H1 (cell line): ENCODE measurements around the gene TXN2. TPM values are rescaled to one million over a fixed set of nuclear protein-coding genes. Genes with fewer than 3 reads are reported as not detected.

Experiments
- KDM4A ChIP-seq: IDR thresholded peaks from one replicate; pipeline ENCODE4 v1.7.1; 2012; ENCODE audit warnings: low read depth, mild to moderate bottlenecking, moderate library complexity, low read length, inconsistent platforms; ENCODE audit not compliant: severe bottlenecking
- polyA plus RNA-seq, 7 experiments: library from polyadenylated mRNA; depleted of rRNA in 3 of 7; stranded (reverse) in 5 of 7; unstranded in 2 of 7; fragments of >200 nt in 5 of 7; fragments of 200-250 nt in 2 of 7; gene quantifications; 1 replicate in 5 of 7; 2 replicates in 1 of 7; 4 replicates in 1 of 7; pipeline versions ENCODE4 v1.2.1 to v1.2.3, GENCODE V29; 2011 to 2013; ENCODE audit warnings: missing spikeins in 2 of 7, mixed read lengths in 2 of 7
- total RNA-seq: library from RNA; stranded (reverse); fragmentation: NEBNext Ultra II Directional; extraction: Animal tissue kit (Norgen Biotek cat#: 25700); gene quantifications from 2 replicates; pipeline ENCODE4 v1.2.1, GENCODE V29; 2021
- TF ChIP-seq, protein P1 (sequence below), 3 experiments: IDR thresholded peaks; 1 replicate in 2 of 3; 2 replicates in 1 of 3; pipeline versions ENCODE4 v1.5.1 to v1.6.1; 2011; ENCODE audit warnings: low read length in 3 of 3, mild to moderate bottlenecking in 3 of 3, inconsistent platforms in 2 of 3, low read depth in 1 of 3, moderate library complexity in 1 of 3; ENCODE audit not compliant: insufficient read depth in 1 of 3; ENCODE audit errors: control extremely low read depth in 1 of 3

TXN2 gene
- total and polyA plus RNA-seq, 2 of the 8 experiments (the other 6 are each of a cell fraction or from before 2014, with no cell fraction given), result 47.5 to 116 TPM

DNA sequence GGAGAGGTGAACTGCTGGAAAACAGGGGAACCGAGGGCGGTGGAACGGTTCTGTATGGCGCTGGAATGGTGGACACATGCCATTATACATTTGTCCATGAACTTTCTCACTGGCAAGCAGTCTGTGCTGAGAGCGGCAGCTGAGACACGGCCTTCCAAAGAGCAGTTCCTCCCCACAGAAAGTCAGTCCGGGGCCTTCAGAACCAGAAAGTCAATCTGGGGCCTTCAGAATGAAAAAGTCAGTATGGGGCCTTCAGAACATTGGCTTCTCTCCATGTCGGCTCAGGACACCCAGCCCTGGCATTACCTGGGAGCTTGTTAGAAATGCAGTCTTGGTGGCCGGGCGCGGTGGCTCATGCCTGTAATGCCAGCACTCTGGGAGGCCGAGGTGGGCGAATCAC lies 8.8 kb downstream of the TXN2 start (continued):
- TF ChIP-seq, protein P1, sequence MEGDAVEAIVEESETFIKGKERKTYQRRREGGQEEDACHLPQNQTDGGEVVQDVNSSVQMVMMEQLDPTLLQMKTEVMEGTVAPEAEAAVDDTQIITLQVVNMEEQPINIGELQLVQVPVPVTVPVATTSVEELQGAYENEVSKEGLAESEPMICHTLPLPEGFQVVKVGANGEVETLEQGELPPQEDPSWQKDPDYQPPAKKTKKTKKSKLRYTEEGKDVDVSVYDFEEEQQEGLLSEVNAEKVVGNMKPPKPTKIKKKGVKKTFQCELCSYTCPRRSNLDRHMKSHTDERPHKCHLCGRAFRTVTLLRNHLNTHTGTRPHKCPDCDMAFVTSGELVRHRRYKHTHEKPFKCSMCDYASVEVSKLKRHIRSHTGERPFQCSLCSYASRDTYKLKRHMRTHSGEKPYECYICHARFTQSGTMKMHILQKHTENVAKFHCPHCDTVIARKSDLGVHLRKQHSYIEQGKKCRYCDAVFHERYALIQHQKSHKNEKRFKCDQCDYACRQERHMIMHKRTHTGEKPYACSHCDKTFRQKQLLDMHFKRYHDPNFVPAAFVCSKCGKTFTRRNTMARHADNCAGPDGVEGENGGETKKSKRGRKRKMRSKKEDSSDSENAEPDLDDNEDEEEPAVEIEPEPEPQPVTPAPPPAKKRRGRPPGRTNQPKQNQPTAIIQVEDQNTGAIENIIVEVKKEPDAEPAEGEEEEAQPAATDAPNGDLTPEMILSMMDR (IDR thresholded peaks at IDR 0.05; ENCODE audit: control extremely low read depth in 1 of 3, insufficient read depth in 1 of 3, low read depth in 1 of 3, low read length in 3 of 3), result no peak
- no peak for TF ChIP-seq KDM4A
